ENCODE results near the gene CENPP. TPM values are rescaled to one million over a fixed set of nuclear protein-coding genes. Genes with fewer than 3 reads are reported as not detected.

The CENPP gene
- total RNA-seq, 4 donors from 2014 or later: 0.37 to 7.1 (median 3.2) TPM

GRCh38 chr9:92666236-92666635, 340.5 kb downstream of the CENPP start:
- no peak overlapping the region for H3K27ac ChIP-seq
- TF ChIP-seq POLR2A (IDR thresholded peaks at IDR 0.05) (no peak), POLR2AphosphoS5 (IDR thresholded peaks at IDR 0.05) (no peak), EP300 (IDR thresholded peaks at IDR 0.05; ENCODE audit: low read depth) (no peak)
- TF ChIP-seq, protein P1, sequence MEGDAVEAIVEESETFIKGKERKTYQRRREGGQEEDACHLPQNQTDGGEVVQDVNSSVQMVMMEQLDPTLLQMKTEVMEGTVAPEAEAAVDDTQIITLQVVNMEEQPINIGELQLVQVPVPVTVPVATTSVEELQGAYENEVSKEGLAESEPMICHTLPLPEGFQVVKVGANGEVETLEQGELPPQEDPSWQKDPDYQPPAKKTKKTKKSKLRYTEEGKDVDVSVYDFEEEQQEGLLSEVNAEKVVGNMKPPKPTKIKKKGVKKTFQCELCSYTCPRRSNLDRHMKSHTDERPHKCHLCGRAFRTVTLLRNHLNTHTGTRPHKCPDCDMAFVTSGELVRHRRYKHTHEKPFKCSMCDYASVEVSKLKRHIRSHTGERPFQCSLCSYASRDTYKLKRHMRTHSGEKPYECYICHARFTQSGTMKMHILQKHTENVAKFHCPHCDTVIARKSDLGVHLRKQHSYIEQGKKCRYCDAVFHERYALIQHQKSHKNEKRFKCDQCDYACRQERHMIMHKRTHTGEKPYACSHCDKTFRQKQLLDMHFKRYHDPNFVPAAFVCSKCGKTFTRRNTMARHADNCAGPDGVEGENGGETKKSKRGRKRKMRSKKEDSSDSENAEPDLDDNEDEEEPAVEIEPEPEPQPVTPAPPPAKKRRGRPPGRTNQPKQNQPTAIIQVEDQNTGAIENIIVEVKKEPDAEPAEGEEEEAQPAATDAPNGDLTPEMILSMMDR (IDR thresholded peaks at IDR 0.05): no peak
- in situ Hi-C loops (cut with MboI; ENCODE audit: low pct_ligation_motif_present in 1 of 4, low pct_unique_long_range_greater_than_20kb in 1 of 4, low sequenced_read_pairs in 3 of 4): no loop called here

GRCh38 chr9:92666912-92667532, 341.3 kb downstream of the CENPP start:
- Histone ChIP-seq H3K4me1 (peaks cover 4 to 24% (median 15%) of the 10 kb centered on the region in 4 donors), H3K27me3 (no peaks in the 10 kb centered on the region), H3K9me3 (no peaks in the 10 kb centered on the region), H3K27ac (no peak overlapping the region), H3K36me3 (no peaks in the 10 kb centered on the region), H3K4me3 (no peak overlapping the region)
- in situ Hi-C loops (cut with MboI; ENCODE audit: low pct_ligation_motif_present in 1 of 4, low pct_unique_long_range_greater_than_20kb in 1 of 4, low sequenced_read_pairs in 3 of 4) (no loop called here), intact Hi-C loops (cut with DNase I; ENCODE audit: low total_unique reads) (no loop called here)
- WGBS, 2 donors (ENCODE audit: low coverage in 1 of 2): 84 to 87% methylated on average over 4 to 8 of the region's 8 CpGs
- no peak for DNase-seq
- TF ChIP-seq POLR2AphosphoS5 (IDR thresholded peaks at IDR 0.05) (no peak), POLR2A (IDR thresholded peaks at IDR 0.05) (no peak), EP300 (IDR thresholded peaks at IDR 0.05; ENCODE audit: low read depth) (no peak)
- TF ChIP-seq, protein P1 (IDR thresholded peaks at IDR 0.05): no peak

More at GRCh38 chr9:92666236-92666635, 340.5 kb downstream of the CENPP start:
- peaks cover 2 to 20% (median 11%) of the 10 kb centered on the region in 4 donors for H3K4me1 ChIP-seq
- intact Hi-C loops (cut with DNase I; ENCODE audit: low total_unique reads): no loop called here
- H3K36me3 ChIP-seq: no peaks in the 10 kb centered on the region
- WGBS, 2 donors (ENCODE audit: low coverage in 1 of 2): 87% methylated on average over 6 of the region's 6 CpGs; no CpG with 5 or more reads in 1 of the 2 donors
- no peaks in the 10 kb centered on the region for H3K9me3 ChIP-seq
- no peaks in the 10 kb centered on the region for H3K27me3 ChIP-seq
- DNase-seq: no peak
- H3K4me3 ChIP-seq: no peak overlapping the region

- H3K4me1 ChIP-seq: peaks cover 4 to 24% (median 15%) of the 10 kb centered on the region in 4 donors
- intact Hi-C loops (cut with DNase I; ENCODE audit: low total_unique reads) (no loop called here), in situ Hi-C loops (cut with MboI; ENCODE audit: low pct_ligation_motif_present in 1 of 4, low pct_unique_long_range_greater_than_20kb in 1 of 4, low sequenced_read_pairs in 3 of 4) (no loop called here)
- 20% methylated on average over 14 of the region's 14 CpGs; no CpG with 5 or more reads in 1 of the 2 donors for whole genome bisulfite sequencing, 2 donors (ENCODE audit: low coverage in 1 of 2)
- no peaks in the 10 kb centered on the region for H3K9me3 ChIP-seq
- peak overlapping the region; percentile 84 to 93 (median 91) for H3K27ac ChIP-seq
- no peaks in the 10 kb centered on the region for H3K36me3 ChIP-seq
- DNase-seq: peak; percentile 54
- no peak for TF ChIP-seq EP300 (IDR thresholded peaks at IDR 0.05; ENCODE audit: low read depth)
- no peak for TF ChIP-seq POLR2AphosphoS5 (IDR thresholded peaks at IDR 0.05)
- TF ChIP-seq, protein P1 (IDR thresholded peaks at IDR 0.05): no peak
- TF ChIP-seq POLR2A (IDR thresholded peaks at IDR 0.05): no peak
- no peaks in the 10 kb centered on the region for H3K27me3 ChIP-seq
- peak overlapping the region; percentile 83 to 94 (median 92) for H3K4me3 ChIP-seq
Observed at GRCh38 chr9:92668746-92669526, 343.2 kb downstream of the CENPP start.

DNA sequence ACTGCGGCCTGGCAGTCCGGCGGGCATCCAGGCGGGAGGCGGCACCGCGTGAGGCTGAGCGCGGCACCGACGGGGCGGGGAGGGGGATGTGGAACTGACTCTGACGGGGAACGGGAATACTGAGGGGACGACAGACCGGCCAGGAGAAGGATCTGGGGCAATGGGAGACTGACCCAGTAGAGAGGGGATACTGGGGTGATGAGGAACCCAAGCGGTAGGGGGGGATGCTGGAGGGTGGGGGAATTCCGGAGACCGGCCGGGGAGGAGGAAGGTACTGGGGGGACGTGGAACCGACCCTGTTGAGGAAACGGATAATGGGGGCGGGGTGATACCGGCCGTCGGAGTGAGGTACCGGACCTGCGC, 343.8 kb downstream of the CENPP start:
- Histone ChIP-seq H3K36me3 (no peaks in the 10 kb centered on the region), H3K9me3 (no peaks in the 10 kb centered on the region), H3K4me1 (peaks cover 4 to 24% (median 15%) of the 10 kb centered on the region in 4 donors), H3K27ac (peak overlapping the region; percentile 84 to 93 (median 91)), H3K27me3 (no peaks in the 10 kb centered on the region), H3K4me3 (peak overlapping the region; percentile 83 to 94 (median 92))
- peak; percentile 37 for DNase-seq
- TF ChIP-seq, protein P1 (IDR thresholded peaks at IDR 0.05): no peak
- no peak for TF ChIP-seq POLR2A (IDR thresholded peaks at IDR 0.05)
- no peak for TF ChIP-seq EP300 (IDR thresholded peaks at IDR 0.05; ENCODE audit: low read depth)
- no peak for TF ChIP-seq POLR2AphosphoS5 (IDR thresholded peaks at IDR 0.05)
- in situ Hi-C loops (cut with MboI; ENCODE audit: low pct_ligation_motif_present in 1 of 4, low pct_unique_long_range_greater_than_20kb in 1 of 4, low sequenced_read_pairs in 3 of 4) (no loop called here), intact Hi-C loops (cut with DNase I; ENCODE audit: low total_unique reads) (no loop called here)
- WGBS, 2 donors (ENCODE audit: low coverage in 1 of 2): 1% methylated on average over 29 of the region's 29 CpGs; no CpG with 5 or more reads in 1 of the 2 donors

All from transverse colon (tissue), 4 donors.